H1 (cell line): ENCODE measurements around the gene DENND4A. TPM values are rescaled to one million over a fixed set of nuclear protein-coding genes. Genes with fewer than 3 reads are reported as not detected.
A peak's percentile ranks its signal among the peaks of the same experiment; 100 is the strongest.

ENCODE experiments used
- CTCF ChIA-PET: fragments of 300-600 bp; sonication (Branson Sonifier 250); formaldehyde crosslinking; loops from one replicate; lab custom pipeline; 2021; ENCODE audit not compliant: partially characterized antibody; lab: Charles Lee
- POLR2A ChIA-PET: fragments of 300-600 bp; sonication (Branson Sonifier 250); formaldehyde crosslinking; loops from one replicate; lab custom pipeline; 2021; ENCODE audit warnings: inconsistent platforms; ENCODE audit not compliant: partially characterized antibody; lab: Charles Lee
- DNase-seq, 2 experiments: peaks; one replicate each; pipeline versions ENCODE4 v3.0.0 to v3.0.0-alpha.2; 2010 to 2022; ENCODE audit warnings: low spot score in 2 of 2, low read depth in 1 of 2, mixed read lengths in 1 of 2
- FAIRE-seq: peaks from 2 replicates; lab custom pipeline; 2011; peaks lifted over from hg19 to GRCh38; lab: Jason Lieb, UNC
- H2AFZ ChIP-seq: 2 replicates; pipeline ENCODE4 v1.8.1; 2012; ENCODE audit warnings: low read length, inconsistent platforms
- H2AK5ac ChIP-seq: 2 replicates; pipeline ENCODE4 v1.6.1; 2013; ENCODE audit warnings: low read depth, low read length
- H2BK120ac ChIP-seq: replicated peaks from 2 replicates; pipeline ENCODE3; 2013; ENCODE audit warnings: low read depth, low read length, inconsistent platforms
- H2BK12ac ChIP-seq: 2 replicates; pipeline ENCODE4 v1.6.1; 2013; ENCODE audit warnings: low read depth, low read length
- H2BK15ac ChIP-seq: 2 replicates; pipeline ENCODE4 v1.6.1; 2013; ENCODE audit warnings: low read length
- H2BK20ac ChIP-seq: 2 replicates; pipeline ENCODE4 v1.6.1; 2013; ENCODE audit warnings: low read length
- H2BK5ac ChIP-seq: 2 replicates; pipeline ENCODE4 v1.6.1; 2013; ENCODE audit warnings: low read depth, low read length
- H3K14ac ChIP-seq: 2 replicates; pipeline ENCODE4 v1.6.1; 2013; ENCODE audit warnings: inconsistent platforms; ENCODE audit not compliant: insufficient read length
- H3K18ac ChIP-seq: 2 replicates; pipeline ENCODE4 v1.6.1; 2013; ENCODE audit warnings: low read length; ENCODE audit errors: extremely low read depth
- H3K23ac ChIP-seq: 2 replicates; pipeline ENCODE4 v1.6.1; 2013; ENCODE audit warnings: inconsistent platforms; ENCODE audit not compliant: insufficient read length
- H3K23me2 ChIP-seq: 2 replicates; pipeline ENCODE4 v1.6.1; 2013; ENCODE audit warnings: low read depth, low read length
- H3K27ac ChIP-seq: 2 replicates; pipeline ENCODE4 v1.6.1; 2011; ENCODE audit warnings: low read depth, low read length, inconsistent platforms
- H3K27me3 ChIP-seq, 4 experiments: replicated peaks in 1 of 4; 1 replicate in 1 of 4; 2 replicates in 3 of 4; pipeline versions ENCODE4 v1.6.1 to v1.8.1; 2011 to 2013; ENCODE audit warnings: low read length in 3 of 4, mild to moderate bottlenecking in 3 of 4, inconsistent platforms in 2 of 4, mixed read lengths in 2 of 4, moderate library complexity in 1 of 4; ENCODE audit not compliant: control insufficient read depth in 3 of 4, insufficient read depth in 3 of 4; ENCODE audit errors: extremely low read depth in 1 of 4
- H3K36me3 ChIP-seq, 4 experiments: 2 replicates each; pipeline versions ENCODE4 v1.6.1 to v1.8.1; 2011 to 2013; ENCODE audit warnings: mild to moderate bottlenecking in 4 of 4, low read length in 3 of 4, moderate library complexity in 2 of 4, control low read depth in 1 of 4, inconsistent platforms in 1 of 4; ENCODE audit not compliant: insufficient read depth in 4 of 4, control insufficient read depth in 2 of 4
- H3K4ac ChIP-seq: replicated peaks from 2 replicates; pipeline ENCODE3; 2013; ENCODE audit warnings: low read length, low read depth, mixed read lengths, inconsistent platforms; ENCODE audit not compliant: insufficient read length
- H3K4me1 ChIP-seq, 4 experiments: replicated peaks in 1 of 4; 1 replicate in 1 of 4; 2 replicates in 3 of 4; pipeline versions ENCODE4 v1.6.1 to v1.8.1; 2011 to 2013; ENCODE audit warnings: low read length in 3 of 4, inconsistent platforms in 2 of 4, mixed read lengths in 1 of 4; ENCODE audit not compliant: insufficient read depth in 4 of 4, control insufficient read depth in 3 of 4
- H3K4me2 ChIP-seq, 2 experiments: 2 replicates each; pipeline versions ENCODE4 v1.6.1 to v1.8.1; 2011 to 2013; ENCODE audit warnings: low read depth in 2 of 2, low read length in 2 of 2, control low read depth in 1 of 2, inconsistent platforms in 1 of 2, mild to moderate bottlenecking in 1 of 2; ENCODE audit not compliant: insufficient read depth in 1 of 2
- H3K4me3 ChIP-seq, 4 experiments: fragments of 200-600, 300-600 bp in 1 of 4; sonication (generic), shearing (Covaris generic), sonication (Bioruptor Twin) in 1 of 4; 2 replicates each; pipeline versions ENCODE4 v1.5.1 to v1.8.1; 2011 to 2016; ENCODE audit warnings: low read length in 4 of 4, low read depth in 3 of 4, control low read depth in 2 of 4, inconsistent platforms in 2 of 4, mild to moderate bottlenecking in 2 of 4, mixed read lengths in 1 of 4, moderate library complexity in 1 of 4; ENCODE audit not compliant: insufficient read depth in 2 of 4; ENCODE audit errors: extremely low read depth in 1 of 4
- H3K56ac ChIP-seq: replicated peaks from 2 replicates; pipeline ENCODE3; 2013; ENCODE audit warnings: low read depth, mild to moderate bottlenecking, mixed read lengths, low read length, inconsistent platforms; ENCODE audit not compliant: insufficient read length
- H3K79me1 ChIP-seq: 2 replicates; pipeline ENCODE4 v1.6.1; 2013; ENCODE audit warnings: low read depth, low read length, control low read depth
- H3K79me2 ChIP-seq, 2 experiments: 2 replicates each; pipeline versions ENCODE4 v1.6.1 to v1.8.1; 2012 to 2013; ENCODE audit warnings: low read length in 2 of 2, mild to moderate bottlenecking in 2 of 2, inconsistent platforms in 1 of 2; ENCODE audit not compliant: insufficient read depth in 2 of 2, control insufficient read depth in 1 of 2
- H3K9ac ChIP-seq, 4 experiments: replicated peaks in 1 of 4; 1 replicate in 1 of 4; 2 replicates in 3 of 4; pipeline versions ENCODE4 v1.6.1 to v1.8.1; 2011 to 2013; ENCODE audit warnings: low read depth in 3 of 4, low read length in 3 of 4, control low read depth in 2 of 4, mild to moderate bottlenecking in 2 of 4, moderate library complexity in 2 of 4, inconsistent platforms in 1 of 4; ENCODE audit errors: extremely low read depth in 1 of 4
- H3K9me3 ChIP-seq, 2 experiments: 2 replicates each; pipeline versions ENCODE4 v1.6.1 to v1.8.1; 2012 to 2013; ENCODE audit warnings: mild to moderate bottlenecking in 2 of 2, moderate library complexity in 2 of 2, control low read depth in 1 of 2, inconsistent platforms in 1 of 2, low read depth in 1 of 2, low read length in 1 of 2, mixed read lengths in 1 of 2; ENCODE audit not compliant: insufficient read depth in 2 of 2
- H4K20me1 ChIP-seq, 2 experiments: replicated peaks in 1 of 2; 2 replicates each; pipeline versions ENCODE3 to v1.8.1; 2011 to 2013; ENCODE audit warnings: inconsistent platforms in 2 of 2, low read length in 2 of 2, mild to moderate bottlenecking in 1 of 2; ENCODE audit not compliant: insufficient read depth in 2 of 2, control insufficient read depth in 1 of 2
- H4K5ac ChIP-seq: 2 replicates; pipeline ENCODE4 v1.6.1; 2013; ENCODE audit warnings: low read length, low read depth, mixed read lengths, inconsistent platforms; ENCODE audit not compliant: insufficient read length
- H4K8ac ChIP-seq: 2 replicates; pipeline ENCODE4 v1.8.0; 2013; ENCODE audit warnings: mild to moderate bottlenecking, moderate library complexity, low read length, inconsistent platforms; ENCODE audit not compliant: insufficient read depth; ENCODE audit errors: extremely low read depth
- H4K91ac ChIP-seq: replicated peaks from 2 replicates; pipeline ENCODE3; 2013; ENCODE audit warnings: low read length, mixed read lengths, inconsistent platforms; ENCODE audit not compliant: insufficient read length
- BACH1 ChIP-seq: IDR thresholded peaks from 2 replicates; pipeline ENCODE4 v1.6.1; 2012; ENCODE audit warnings: low read length, improper control_type of control experiment
- BCL11A ChIP-seq, 2 experiments: IDR thresholded peaks; one replicate each; pipeline ENCODE4 v1.6.1; 2011; ENCODE audit warnings: low read depth in 2 of 2, low read length in 2 of 2, mild to moderate bottlenecking in 2 of 2
- CREB1 ChIP-seq: IDR thresholded peaks from 2 replicates; pipeline ENCODE4 v1.6.1; 2012; ENCODE audit warnings: inconsistent platforms
- CTBP2 ChIP-seq: IDR thresholded peaks from 2 replicates; pipeline ENCODE4 v1.7.0; 2011; ENCODE audit warnings: borderline replicate concordance, mild to moderate bottlenecking, moderate library complexity, mixed read lengths, low read length; ENCODE audit not compliant: insufficient read depth, insufficient read length
- GABPA ChIP-seq: IDR thresholded peaks from 2 replicates; pipeline ENCODE4 v1.6.1; 2011; ENCODE audit warnings: mild to moderate bottlenecking, low read length, moderate library complexity, borderline replicate concordance; ENCODE audit not compliant: insufficient read depth
- JUN ChIP-seq: IDR thresholded peaks from 2 replicates; pipeline ENCODE4 v1.6.1; 2011; ENCODE audit warnings: low read depth, mild to moderate bottlenecking, improper control_type of control experiment, low read length
- KDM5A ChIP-seq: fragments of 200-600 bp; IDR thresholded peaks from 2 replicates; pipeline ENCODE4 v1.7.1; 2012; ENCODE audit warnings: mild to moderate bottlenecking, low read length, inconsistent platforms, mixed read lengths
- NANOG ChIP-seq: IDR thresholded peaks from 2 replicates; pipeline ENCODE4 v1.6.1; 2011; ENCODE audit warnings: low read length, low read depth, mild to moderate bottlenecking, inconsistent platforms; ENCODE audit not compliant: insufficient read depth, poor library complexity, severe bottlenecking
- NRF1 ChIP-seq: IDR thresholded peaks from 2 replicates; pipeline ENCODE4 v1.6.1; 2011; ENCODE audit warnings: mild to moderate bottlenecking, low read depth, low read length, improper control_type of control experiment
- POLR2A ChIP-seq, 2 experiments: IDR thresholded peaks; 1 replicate in 1 of 2; 2 replicates in 1 of 2; pipeline ENCODE4 v1.6.1; 2011; ENCODE audit warnings: low read depth in 2 of 2, low read length in 2 of 2, mild to moderate bottlenecking in 2 of 2; ENCODE audit errors: control extremely low read depth in 1 of 2
- RXRA ChIP-seq: IDR thresholded peaks from 2 replicates; pipeline ENCODE4 v1.6.1; 2011; ENCODE audit warnings: low read depth, mild to moderate bottlenecking, low read length, moderate library complexity; ENCODE audit not compliant: insufficient read depth
- SAP30 ChIP-seq: fragments of 300-600 bp; sonication (generic); IDR thresholded peaks from 2 replicates; pipeline ENCODE4 v1.7.1; 2012; ENCODE audit warnings: low read length, moderate library complexity, mild to moderate bottlenecking, inconsistent platforms; ENCODE audit not compliant: insufficient read depth, insufficient replicate concordance
- SRF ChIP-seq: IDR thresholded peaks from 2 replicates; pipeline ENCODE4 v1.6.1; 2011; ENCODE audit warnings: mild to moderate bottlenecking, low read depth, low read length, moderate library complexity
- TAF1 ChIP-seq: IDR thresholded peaks from 2 replicates; pipeline ENCODE4 v1.6.1; 2011; ENCODE audit warnings: mild to moderate bottlenecking, low read depth, low read length
- WGBS, 2 experiments: shearing (Covaris generic) in 1 of 2; methylation state at CpG; one replicate each; pipeline versions ENCODE4 v1.1.6 to v1.1.7; 2013 to 2015; ENCODE audit warnings: low lambda C conversion rate in 2 of 2, mixed read lengths in 2 of 2, inconsistent platforms in 1 of 2, low coverage in 1 of 2, missing lambda C conversion rate in 1 of 2; ENCODE audit not compliant: insufficient replicate concordance in 2 of 2, insufficient coverage in 1 of 2, insufficient read length in 1 of 2; ENCODE audit errors: extremely low coverage in 1 of 2, missing lambda C conversion rate in 1 of 2; 5-methylcytosine and 5-hydroxymethylcytosine counted together
- polyA plus RNA-seq, 7 experiments: library from polyadenylated mRNA; depleted of rRNA in 3 of 7; stranded (reverse) in 5 of 7; unstranded in 2 of 7; fragments of >200 nt in 5 of 7; fragments of 200-250 nt in 2 of 7; gene quantifications; 1 replicate in 5 of 7; 2 replicates in 1 of 7; 4 replicates in 1 of 7; pipeline versions ENCODE4 v1.2.1 to v1.2.3, GENCODE V29; 2011 to 2013; ENCODE audit warnings: missing spikeins in 2 of 7, mixed read lengths in 2 of 7
- total RNA-seq: library from RNA; stranded (reverse); fragmentation: NEBNext Ultra II Directional; extraction: Animal tissue kit (Norgen Biotek cat#: 25700); gene quantifications from 2 replicates; pipeline ENCODE4 v1.2.1, GENCODE V29; 2021

Gene DENND4A
- total and polyA plus RNA-seq, 2 of the 8 experiments (the other 6 are each of a cell fraction or from before 2014, with no cell fraction given) = 1.3 to 4.7 TPM

GRCh38 chr15:65827065-65827464 is 35.0 kb upstream of the DENND4A start:
- Histone ChIP-seq H3K23ac (no peak overlapping the region), H2BK5ac (peak overlapping the region; percentile 60; the same call in 1 of the 2 replicates), H3K23me2 (no peaks in the 10 kb centered on the region; the same call in 1 of the 2 replicates), H3K9ac (no peak overlapping the region), H3K79me1 (no peaks in the 10 kb centered on the region), H3K79me2 (no peaks in the 10 kb centered on the region), H3K36me3 (no peaks in the 10 kb centered on the region), H4K20me1 (no peaks in the 10 kb centered on the region), H4K8ac (no peak overlapping the region), H2AK5ac (no peak overlapping the region), H4K5ac (no peak overlapping the region), H3K18ac (no peak overlapping the region), H4K91ac (no peak overlapping the region), H3K56ac (no peak overlapping the region), H3K4ac (peak overlapping the region; percentile 8), H3K9me3 (no peaks in the 10 kb centered on the region), H2BK120ac (no peak overlapping the region), H3K27ac (no peak overlapping the region), H3K4me1 (peaks cover 0 to 6% (median 4%) of the 10 kb centered on the region in 4 experiments; a peak in 4 of 7 replicates), H2AFZ (peak overlapping the region; percentile 17; the same call in 1 of the 2 replicates), H2BK12ac (0 out of 2 replicates have a peak overlapping the region, but pooled peaks have one; percentile 27), H2BK20ac (no peak overlapping the region), H3K14ac (no peak overlapping the region), H3K4me2 (0 out of 4 replicates have a peak overlapping the region, but pooled peaks of 1 of the 2 experiments have one; percentile 15), H2BK15ac (no peak overlapping the region; the same call in 1 of the 2 replicates), H3K4me3 (no peak overlapping the region), H3K27me3 (no peaks in the 10 kb centered on the region)
- no peak for FAIRE-seq
- no peak for DNase-seq
- TF ChIP-seq TAF1 (no peak), JUN (no peak), BACH1 (no peak), CTBP2 (no peak), GABPA (no peak), RXRA (no peak), NANOG (no peak), NRF1 (no peak), SAP30 (no peak), BCL11A (IDR thresholded peaks at IDR 0.05; ENCODE audit: low read depth in 2 of 2, low read length in 2 of 2) (no peak), KDM5A (no peak), CREB1 (no peak), SRF (no peak), POLR2A (IDR thresholded peaks at IDR 0.05; ENCODE audit: control extremely low read depth in 1 of 2, low read depth in 2 of 2, low read length in 2 of 2) (no peak)
- 75% methylated on average over 3 of the region's 3 CpGs; no CpG with 5 or more reads in 1 of the 2 experiments for WGBS, 2 experiments
- ChIA-PET CTCF (interaction anchor here (1.0 to 2.3 kb wide), 4 partner anchors 9 to 189 kb away, joined by 4 to 8 read pairs (median 6); no protein-coding TSS in a partner anchor), POLR2A (no interaction called here)
